ENCODE results near the gene ERGIC1. TPM values are rescaled to one million over a fixed set of nuclear protein-coding genes. Genes with fewer than 3 reads are reported as not detected.
A peak's percentile ranks its signal among the peaks of the same experiment; 100 is the strongest.

The ERGIC1 gene
- polyA plus RNA-seq, 1 donor = 89.6 TPM

DNA sequence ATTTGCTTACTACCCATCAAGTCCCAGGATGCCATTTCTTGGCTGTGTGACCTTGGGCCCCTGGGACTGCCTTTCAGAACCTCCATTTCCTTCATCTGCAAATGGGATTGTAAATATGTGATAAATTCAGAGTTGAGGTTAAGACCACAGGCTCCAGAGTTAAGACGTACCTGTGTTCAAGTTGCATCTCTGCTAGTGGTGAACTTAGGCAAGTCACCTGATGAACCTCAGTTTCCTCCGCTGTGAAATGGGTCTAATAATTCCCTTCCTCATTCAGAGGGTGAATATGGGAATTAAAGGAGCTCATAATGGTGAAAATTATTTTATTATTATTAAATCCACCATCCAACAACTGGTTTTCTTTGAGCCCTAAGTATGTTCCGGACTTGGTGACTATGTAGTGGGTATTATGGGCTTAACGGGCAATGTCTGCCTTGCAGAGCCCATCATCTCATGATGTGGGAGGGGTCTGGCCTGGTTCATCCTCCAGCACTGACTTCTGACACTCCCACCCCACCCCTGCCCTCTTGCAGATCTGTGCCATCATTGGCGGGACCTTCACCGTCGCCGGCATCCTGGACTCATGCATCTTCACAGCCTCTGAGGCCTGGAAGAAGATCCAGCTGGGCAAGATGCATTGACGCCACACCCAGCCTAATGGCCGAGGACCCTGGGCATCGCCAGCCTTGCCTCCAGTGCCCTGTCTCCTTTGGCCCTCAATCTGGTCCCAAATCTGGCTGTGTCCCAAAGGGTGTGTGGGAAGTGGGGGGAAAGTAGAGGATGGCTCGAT, 116.3 kb downstream of the ERGIC1 start:
- no peak for DNase-seq

DNA sequence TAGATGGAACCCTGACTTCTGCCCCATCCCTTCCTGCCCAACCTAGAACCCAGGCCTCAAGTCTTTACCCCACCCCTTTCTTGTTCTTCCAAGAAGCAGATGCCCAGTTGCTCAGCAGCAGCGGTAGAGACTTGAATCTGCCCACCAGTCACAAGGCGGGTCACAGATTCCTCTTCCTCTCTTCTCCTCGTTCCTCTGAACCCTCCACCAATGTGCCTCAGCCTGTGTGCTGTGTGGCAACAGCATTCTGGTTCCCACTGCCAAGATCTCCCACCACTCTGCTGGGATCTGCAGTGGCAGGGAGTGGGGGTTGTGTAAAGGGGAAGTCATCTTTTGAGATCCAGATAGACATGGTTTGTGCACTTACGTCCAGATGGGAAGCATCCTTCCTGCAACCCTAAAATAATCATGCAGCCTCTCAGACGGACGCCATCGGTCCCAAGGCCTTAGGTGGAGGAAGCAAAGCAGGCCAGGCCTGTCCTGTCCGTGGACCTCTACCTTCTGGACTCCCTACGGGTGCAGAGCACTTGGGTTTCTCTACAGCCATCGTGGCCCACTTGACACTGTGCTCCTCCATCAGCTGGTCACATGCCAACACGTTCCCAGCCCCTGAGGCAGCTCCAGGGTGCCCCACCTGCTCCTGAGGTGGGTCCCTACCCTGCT, 117.5 kb downstream of the ERGIC1 start:
- no peak for DNase-seq

DNA sequence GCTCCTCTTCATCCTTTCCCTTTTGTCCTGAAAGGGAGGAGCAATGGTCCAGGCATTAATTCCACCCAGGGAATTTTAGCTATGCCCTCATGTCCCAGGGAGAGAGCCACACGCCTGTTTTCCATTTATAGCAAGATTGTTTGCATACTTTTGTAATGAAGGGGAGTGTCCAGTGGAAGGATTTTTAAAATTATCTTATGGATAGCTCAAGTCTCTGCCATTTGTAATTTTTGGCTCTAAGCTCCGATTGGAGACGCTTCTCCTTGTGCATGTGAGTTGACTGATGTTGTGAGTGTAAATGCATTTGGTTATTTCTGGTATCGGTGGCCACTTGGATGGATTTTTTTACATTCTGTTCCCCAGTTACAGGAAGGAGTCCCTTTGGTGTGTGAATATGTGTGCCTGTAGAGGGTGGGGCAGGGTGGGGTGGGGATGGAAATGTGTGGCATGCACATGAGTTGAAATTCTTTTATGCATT, 118.0 kb downstream of the ERGIC1 start:
- no peak for DNase-seq

DNA sequence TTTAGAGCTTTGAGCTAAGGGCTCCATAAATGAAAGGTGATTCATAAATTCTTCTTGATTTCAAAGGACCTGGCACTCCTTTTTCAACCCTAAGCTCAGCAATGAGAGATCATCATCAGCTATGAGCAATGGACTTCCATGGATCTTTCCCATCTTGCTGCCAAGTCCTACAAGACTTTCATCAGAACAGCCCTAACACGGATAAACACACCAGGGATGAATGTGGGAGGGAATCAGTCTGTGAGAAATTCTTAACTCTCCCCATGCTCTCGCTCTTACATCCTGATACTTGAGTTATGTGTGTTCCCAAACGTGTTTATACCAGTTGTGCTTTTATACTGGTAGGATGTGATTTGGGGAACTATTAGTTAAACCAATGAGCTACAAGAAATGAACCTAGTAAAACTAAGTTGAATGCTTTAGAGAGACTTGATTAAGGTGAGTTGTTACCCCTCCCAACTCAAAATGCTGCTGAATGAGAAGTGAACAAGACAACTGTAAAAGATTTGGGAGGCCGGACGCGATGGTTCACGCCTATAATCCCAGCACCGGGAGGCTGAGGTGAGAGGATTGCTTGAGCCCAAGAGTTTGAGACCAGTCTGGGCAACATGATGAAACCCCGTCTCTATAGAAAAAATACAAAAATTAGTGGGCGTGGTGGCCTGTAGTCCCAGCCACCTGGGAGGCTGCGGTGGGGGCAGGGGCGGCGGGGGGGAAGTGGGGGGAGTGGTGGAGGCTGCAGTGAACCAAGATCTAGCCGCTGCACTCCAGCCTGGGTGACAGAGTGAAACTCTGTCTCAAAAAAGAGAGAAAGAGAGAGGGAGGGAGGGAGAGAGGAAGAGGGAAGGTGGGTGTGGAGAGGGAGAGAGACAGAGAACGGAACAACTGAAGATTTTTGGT, 120.0 kb downstream of the ERGIC1 start:
- no peak for DNase-seq

DNA sequence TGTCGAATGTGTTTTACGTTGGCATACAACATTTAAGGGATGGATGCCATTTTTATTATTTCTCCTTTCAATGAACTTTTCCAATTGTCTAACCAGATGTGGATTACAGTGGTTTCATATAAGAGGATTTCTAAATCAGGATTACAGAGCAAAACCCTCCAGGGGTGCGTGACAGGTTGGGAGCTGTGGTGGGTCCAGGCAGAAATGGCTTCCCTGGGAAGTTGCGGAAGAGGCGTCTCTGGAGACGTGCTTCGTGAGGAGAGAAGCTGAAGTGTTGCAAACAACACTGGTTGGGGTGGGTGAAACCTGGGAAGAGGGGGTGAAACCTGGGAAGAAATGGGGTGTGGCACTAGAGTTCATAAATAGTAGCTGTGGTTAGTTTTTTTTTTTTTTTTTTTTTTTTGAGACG, 120.7 kb downstream of the ERGIC1 start:
- no peak for DNase-seq

DNA sequence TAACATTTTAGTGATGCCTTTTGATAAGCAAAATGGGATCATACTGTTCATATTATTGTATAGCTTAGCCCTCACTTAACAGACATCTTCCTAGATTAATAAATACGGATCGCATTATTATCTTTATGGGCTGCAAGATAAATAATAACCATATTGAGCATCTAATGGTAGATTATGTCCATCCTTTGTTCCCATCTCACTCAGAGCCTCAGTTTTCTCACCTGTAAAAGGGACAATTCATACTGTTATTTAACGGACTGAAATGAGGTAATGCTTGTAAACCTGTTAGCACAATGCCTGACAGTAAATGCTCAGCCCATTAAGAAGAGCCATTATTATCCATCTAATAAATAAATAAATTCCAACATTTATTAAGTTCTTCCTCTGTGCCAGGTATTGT, 122.2 kb downstream of the ERGIC1 start:
- DNase-seq = no peak

DNA sequence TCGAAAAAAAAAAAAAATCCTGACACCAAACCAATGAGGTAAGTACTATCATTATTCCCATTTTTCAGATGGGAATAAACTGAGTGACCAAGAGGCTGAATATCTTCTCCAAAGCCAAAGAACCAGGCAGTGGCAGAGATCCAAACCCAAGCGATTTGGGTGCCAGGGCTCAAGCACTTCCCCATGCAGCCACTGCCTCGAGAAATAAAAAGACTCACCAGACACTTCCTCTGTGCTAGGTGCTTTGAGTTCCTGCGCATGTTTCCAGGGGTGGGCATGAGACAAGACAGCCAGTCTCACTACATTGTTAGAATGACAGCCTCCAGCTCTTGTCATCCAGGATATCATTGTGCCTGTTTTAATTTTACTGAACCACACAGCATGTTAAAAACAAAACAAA, 122.9 kb downstream of the ERGIC1 start:
- DNase-seq = no peak

DNA sequence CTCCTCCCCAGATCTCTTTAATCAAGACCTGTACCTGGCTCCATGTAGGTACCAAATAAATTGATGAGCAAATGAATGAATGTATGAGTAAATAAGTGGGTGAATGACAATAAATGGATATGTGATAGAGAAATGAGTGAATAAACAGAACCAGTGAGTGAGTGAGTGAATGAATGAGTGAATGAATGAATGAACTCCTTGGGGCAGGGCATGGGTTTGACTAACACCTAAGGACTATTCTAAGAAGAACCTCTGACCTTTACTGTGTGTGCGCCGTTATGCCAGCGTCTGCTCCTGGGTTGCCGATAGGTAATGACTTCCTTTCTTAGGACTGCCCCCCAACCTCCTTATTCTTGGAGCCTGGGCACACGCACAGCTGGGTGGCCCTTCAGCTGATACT, 123.4 kb downstream of the ERGIC1 start:
- no peak for DNase-seq

DNA sequence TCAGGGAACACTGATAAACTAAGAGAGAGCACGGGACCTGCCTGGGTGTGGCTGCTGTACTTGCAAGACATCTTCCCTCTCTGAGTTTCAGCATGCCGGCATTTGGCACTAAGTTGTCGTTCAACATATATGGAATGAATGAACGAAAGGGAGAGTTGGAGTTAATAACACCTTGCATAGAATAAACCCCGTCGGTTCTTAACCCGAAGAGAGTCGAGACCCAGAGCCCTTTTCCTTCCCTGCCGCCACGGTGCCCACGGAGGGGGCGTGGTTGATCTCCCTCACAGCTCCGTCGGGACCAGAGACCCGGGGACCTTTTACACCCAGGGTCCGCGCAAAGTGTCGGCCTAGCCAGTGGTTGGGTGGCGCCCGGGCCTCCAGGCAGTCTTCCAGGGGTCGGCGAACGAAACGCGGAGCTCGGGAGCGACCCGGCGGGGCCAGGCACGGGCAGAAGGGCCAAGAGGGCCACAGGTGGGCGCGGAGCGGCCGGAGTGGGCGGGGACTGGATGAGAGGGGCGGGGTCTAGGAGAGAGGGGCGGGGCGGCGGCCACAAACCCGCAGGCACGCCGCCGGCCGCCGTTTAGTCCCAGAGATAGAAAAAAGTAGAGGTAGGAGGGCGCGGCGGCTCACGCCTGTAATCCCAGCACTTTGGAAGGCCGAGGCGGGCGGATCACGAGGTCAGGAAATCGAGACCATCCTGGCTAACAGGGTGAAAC, 124.4 kb downstream of the ERGIC1 start:
- no peak for DNase-seq

DNA sequence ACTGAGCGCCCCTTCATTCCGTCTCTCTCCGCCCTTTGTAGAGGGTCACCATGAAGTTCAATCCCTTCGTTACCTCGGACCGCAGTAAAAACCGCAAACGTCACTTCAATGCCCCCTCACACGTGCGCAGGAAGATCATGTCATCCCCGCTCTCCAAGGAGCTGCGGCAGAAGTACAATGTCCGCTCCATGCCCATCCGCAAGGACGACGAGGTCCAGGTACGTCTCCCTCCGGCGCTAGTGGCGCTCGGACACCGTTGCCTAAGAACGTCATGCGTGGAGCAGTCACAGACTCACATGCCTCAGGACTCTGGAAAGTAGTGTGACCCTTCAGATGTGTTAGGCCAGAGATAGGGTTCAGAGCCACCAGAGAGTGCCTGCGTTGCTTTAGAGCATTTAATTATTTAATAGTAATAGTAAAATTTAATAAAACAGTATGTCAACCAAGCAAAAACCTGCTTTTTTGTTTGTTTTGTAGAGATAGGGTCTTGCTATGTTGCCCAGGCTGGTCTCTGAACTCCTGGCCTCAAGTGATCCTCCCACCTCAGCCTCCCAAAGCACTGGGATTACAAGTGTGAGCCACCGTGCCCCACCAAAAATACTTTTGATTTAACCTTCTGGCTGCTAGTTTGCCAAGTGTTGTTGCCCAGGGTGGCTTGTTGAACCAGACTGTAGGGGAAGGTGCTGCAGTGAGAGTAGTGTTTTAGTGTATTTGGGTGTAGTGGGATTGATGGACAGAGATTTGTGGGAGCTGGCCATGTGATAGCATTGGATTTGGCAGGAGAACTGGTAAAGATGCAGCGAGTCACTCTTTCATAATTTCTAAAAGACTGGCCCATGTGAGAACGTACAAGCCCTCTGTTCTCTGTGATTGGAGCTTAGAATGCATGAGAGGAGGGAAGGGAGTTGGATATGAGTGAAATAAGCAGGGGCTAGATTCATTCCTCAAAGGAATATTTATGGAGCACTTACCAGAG, 126.1 kb downstream of the ERGIC1 start:
- DNase-seq = no peak

DNA sequence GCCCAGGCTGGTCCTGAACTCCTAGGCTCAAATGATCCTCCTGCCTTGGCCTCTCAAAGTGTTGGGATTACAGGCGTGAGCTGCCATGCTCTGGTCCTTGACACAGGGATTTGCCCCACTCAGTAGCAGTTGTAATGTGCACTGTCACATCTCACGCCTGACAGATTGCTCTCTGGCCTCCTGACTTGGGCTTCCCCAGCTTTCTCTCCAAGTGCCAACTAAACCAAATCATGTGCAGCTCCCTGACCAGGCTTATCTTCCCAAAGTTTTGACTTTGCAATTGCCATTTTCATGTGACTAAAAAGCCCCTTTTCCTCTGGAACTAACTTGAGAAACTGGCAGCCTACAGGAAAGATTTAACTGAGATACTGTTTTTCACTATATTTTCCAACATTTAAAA, 135.9 kb downstream of the ERGIC1 start:
- no peak for DNase-seq

DNA sequence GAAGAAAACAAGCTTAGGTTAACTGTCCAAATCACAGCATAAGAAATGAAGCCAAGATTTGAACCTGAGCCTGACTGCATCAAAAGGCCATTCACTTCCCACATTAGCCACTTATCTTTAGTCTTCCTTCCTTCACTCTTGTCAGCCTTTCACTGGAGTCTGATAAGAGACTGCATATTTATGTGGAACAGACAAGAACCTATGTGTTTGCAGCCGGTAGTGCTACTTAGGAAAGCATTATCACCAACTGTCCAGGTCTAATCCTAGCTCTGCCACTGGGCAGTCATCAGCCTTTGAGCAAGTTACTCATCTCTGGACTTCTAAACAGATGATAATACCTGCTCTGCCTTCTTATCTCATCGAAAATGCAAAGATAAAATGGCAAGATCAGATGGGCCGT, 137.4 kb downstream of the ERGIC1 start:
- no peak for DNase-seq

DNA sequence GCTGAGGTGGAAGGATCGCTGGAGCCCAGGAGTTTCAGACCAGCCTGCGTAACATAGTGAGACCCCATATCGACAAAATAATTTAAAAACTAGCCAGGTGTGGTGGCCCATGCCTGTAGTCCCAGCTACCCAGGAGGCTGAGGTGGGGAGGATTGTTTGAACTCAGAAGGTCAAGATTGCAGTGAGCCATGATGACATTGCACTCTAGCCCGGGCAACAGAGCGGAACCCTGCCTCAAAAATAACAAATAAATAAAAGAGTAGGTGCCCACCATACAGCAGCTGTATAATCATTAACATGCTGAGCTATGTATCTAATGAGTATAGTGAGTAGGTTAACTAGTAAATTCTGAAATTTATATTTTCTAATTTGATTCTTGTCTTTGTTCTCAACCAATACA, 138.5 kb downstream of the ERGIC1 start:
- no peak for DNase-seq

DNA sequence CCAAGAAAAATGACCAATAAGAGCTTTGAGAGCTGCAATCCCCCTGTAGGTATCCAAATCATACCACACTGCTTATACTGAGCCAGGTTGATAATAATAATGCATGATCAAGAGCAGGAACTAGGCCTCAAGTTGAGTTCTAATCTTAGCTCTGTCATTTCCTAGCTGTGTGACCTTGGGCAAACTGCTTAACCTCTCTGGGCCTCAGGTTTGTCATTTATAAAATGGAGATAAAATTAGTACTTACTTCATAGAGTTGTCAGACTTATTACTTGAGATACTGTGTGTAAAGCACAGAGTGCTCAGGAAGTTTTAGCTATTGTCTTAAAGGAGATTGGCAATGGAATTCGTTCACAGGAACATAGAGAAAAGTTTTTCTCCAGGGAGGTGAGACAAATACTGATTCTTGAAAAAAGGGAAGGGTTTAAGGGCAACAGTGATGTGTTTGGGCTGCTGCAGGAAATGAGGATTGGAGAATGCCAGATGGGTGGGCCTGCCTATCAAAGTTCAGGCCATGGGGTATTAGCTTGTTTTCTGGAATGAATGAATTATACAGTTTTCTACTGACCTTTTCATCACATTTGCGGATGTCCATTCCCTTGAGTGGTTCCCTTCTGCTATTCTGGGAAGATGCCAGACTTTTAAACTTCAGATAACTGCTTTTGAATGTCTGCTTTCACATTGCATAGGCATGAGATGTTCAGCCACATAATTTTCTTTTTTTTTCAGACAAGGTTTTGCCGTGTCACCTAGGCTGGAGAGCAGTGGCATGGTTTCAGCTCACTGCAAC, 139.3 kb downstream of the ERGIC1 start:
- DNase-seq = no peak

DNA sequence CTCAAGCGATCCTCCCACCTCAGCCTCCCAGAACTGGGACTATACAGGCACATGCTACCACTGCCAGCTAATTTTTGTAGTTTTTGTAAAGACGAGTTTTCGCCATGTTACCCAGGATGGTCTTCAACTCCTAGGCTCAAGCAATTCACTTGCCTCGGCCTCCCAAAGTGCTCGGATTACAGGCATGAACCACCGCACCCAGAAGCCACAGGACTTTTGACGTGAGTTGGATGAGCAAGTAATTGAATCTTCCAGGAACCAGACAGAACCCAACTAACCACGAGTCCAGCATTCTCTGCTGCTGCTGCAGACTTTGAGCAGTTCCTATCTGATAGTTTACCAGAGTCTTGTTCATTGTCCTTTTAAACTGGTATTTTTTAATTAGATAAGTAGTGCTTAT, 139.9 kb downstream of the ERGIC1 start:
- no peak for DNase-seq

DNA sequence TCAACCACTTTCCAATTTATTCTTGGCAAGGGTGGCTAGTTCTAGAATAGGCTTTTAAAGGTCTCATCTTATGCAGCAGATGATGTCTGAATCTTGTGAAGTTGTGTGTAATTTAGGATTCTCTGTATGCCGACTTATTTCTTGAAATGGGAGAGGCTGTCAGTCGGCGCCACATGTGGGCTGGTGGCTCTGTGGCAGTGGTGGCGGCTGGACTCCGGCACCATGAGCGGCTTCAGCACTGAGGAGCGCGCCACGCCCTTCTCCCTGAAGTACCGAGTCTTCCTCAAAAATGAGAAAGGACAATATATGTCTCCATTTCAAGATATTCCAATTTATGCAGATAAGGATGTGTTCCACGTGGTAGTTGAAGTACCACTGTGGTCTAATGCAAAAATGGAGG, 141.2 kb downstream of the ERGIC1 start:
- DNase-seq = no peak

DNA sequence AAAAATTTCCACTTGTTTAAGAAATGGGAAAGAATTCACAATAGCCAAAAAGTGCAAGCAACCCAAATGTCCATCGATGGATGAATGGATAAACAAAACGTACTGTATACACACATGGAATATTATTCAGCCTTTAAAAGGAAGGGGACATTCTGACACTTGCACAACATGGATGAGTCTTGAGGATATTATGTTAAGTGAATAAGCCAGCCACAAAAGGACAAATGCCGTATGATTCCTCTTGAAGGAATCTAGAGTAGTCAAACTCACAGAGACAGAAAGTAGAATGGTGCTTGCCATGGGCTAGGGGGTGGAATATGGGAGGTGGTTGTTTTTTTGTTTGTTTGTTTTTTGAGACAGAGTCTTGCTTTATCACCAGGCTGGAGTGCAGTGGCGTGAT, 145.7 kb downstream of the ERGIC1 start:
- DNase-seq = no peak

DNA sequence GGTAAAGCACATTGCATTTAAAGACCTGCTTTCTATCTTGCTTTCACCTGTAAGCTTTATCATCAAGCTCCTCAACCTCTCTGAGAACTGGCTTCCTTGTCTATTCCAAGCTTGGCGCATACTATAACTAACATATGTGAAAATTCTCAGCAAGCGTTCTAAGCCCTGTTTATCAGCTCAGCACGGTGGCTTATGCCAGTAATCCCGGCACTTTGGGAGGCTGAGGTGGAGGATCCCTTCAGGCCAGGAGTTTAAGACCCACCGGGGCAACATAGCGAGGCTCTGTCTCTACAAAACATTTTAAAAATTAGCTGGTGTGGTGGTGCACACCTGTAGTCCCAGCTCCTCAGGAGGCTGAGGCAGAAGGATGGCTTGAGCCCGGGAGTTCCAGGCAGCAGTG, 147.9 kb downstream of the ERGIC1 start:
- DNase-seq = no peak

DNA sequence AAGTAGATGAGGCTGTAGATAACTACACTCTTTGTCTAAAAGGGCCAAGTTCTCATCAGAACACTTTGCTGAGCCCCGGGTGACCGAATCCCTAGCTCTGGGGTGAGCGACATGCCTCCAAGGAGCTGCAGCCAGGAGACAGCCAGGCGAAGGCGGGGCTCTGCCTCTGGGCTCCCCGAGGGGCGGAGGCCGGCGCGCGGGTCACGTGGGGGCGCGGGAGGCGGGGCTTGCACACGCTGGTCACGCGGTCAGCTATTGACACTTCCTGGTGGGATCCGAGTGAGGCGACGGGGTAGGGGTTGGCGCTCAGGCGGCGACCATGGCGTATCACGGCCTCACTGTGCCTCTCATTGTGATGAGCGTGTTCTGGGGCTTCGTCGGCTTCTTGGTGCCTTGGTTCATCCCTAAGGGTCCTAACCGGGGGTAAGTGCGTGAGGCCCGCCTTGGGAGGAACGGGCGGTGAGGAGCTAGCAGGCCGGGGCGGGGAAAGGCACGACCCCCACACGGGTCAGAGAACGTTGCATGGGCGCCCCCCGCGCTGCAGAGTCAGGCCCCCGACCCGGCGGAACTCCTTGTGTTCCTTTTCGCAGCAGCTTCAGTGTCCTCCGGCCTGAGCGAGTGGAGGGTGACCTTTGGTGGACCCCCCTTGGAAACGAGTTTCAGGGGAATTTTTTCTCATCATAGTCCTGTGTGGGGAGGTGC, 149.6 kb downstream of the ERGIC1 start, which contains the start of gene ATP6V0E1:
ATP6V0E1 (plus strand) TSS at position 230 of the 702 bp plus-strand sequence; CDS start at position 320, 90 bp downstream.
- DNase-seq = peak; percentile 94
